ENCODE results near the gene SLC6A18. TPM values are rescaled to one million over a fixed set of nuclear protein-coding genes. Genes with fewer than 3 reads are reported as not detected.
"Not testable (repeated sequence)": the region's sequence is repeated elsewhere in the genome, so short reads cannot be mapped to it uniquely, and the experiment has no call there.

SLC6A18 gene
- total RNA-seq, 2 donors from 2014 or later = not detected

GRCh38 chr5:1227667-1228066, 2.5 kb downstream of the SLC6A18 start:
- no peaks in the 10 kb centered on the region for H3K9me3 ChIP-seq
- no peak for TF ChIP-seq CTCF (IDR thresholded peaks at IDR 0.05)
- TF ChIP-seq POLR2AphosphoS5 (IDR thresholded peaks at IDR 0.05) = peak; percentile 65
- no peak for TF ChIP-seq POLR2A (IDR thresholded peaks at IDR 0.05)
- intact Hi-C loops (cut with DNase I) = no loop called here
- H3K4me3 ChIP-seq = no peak overlapping the region
- peaks cover 14% of the 10 kb centered on the region for H3K27me3 ChIP-seq (replicated peaks; ENCODE audit: insufficient read depth)
- 9% methylated on average over 14 of the region's 14 CpGs for WGBS
- DNase-seq (ENCODE audit: low spot score) = peak; percentile 49
- no peaks in the 10 kb centered on the region for H3K4me1 ChIP-seq (replicated peaks)
- H3K27ac ChIP-seq = no peak overlapping the region
- H3K36me3 ChIP-seq = no peaks in the 10 kb centered on the region

GRCh38 chr5:1228120-1228519, 2.9 kb downstream of the SLC6A18 start:
- no peak overlapping the region for H3K27ac ChIP-seq
- intact Hi-C loops (cut with DNase I) = no loop called here
- no peaks in the 10 kb centered on the region for H3K36me3 ChIP-seq
- no peaks in the 10 kb centered on the region for H3K4me1 ChIP-seq (replicated peaks)
- H3K27me3 ChIP-seq (replicated peaks; ENCODE audit: insufficient read depth) = peaks cover 17% of the 10 kb centered on the region
- H3K9me3 ChIP-seq = no peaks in the 10 kb centered on the region
- 19% methylated on average over 15 of the region's 15 CpGs for WGBS
- no peak for DNase-seq (ENCODE audit: low spot score)
- H3K4me3 ChIP-seq = no peak overlapping the region
- TF ChIP-seq POLR2AphosphoS5 (IDR thresholded peaks at IDR 0.05) (no peak), CTCF (IDR thresholded peaks at IDR 0.05) (no peak), POLR2A (IDR thresholded peaks at IDR 0.05) (no peak)

GRCh38 chr5:1229023-1229422, 3.8 kb downstream of the SLC6A18 start:
- whole genome bisulfite sequencing = 78% methylated on average over 11 of the region's 11 CpGs
- H3K27me3 ChIP-seq (replicated peaks; ENCODE audit: insufficient read depth) = peaks cover 17% of the 10 kb centered on the region
- DNase-seq (ENCODE audit: low spot score); H3K9me3 ChIP-seq; H3K27ac ChIP-seq; intact Hi-C loops (cut with DNase I); H3K4me3 ChIP-seq; H3K36me3 ChIP-seq; H3K4me1 ChIP-seq (replicated peaks): not testable (repeated sequence)

GRCh38 chr5:1229822-1230221, 4.6 kb downstream of the SLC6A18 start:
- no peak for TF ChIP-seq POLR2AphosphoS5 (IDR thresholded peaks at IDR 0.05)
- TF ChIP-seq CTCF (IDR thresholded peaks at IDR 0.05) = no peak
- TF ChIP-seq POLR2A (IDR thresholded peaks at IDR 0.05) = no peak
- intact Hi-C loops (cut with DNase I) = no loop called here
- Histone ChIP-seq H3K4me1 (replicated peaks) (no peaks in the 10 kb centered on the region), H3K4me3 (no peak overlapping the region), H3K27me3 (replicated peaks; ENCODE audit: insufficient read depth) (peaks cover 17% of the 10 kb centered on the region), H3K27ac (no peak overlapping the region), H3K36me3 (no peaks in the 10 kb centered on the region), H3K9me3 (no peaks in the 10 kb centered on the region)
- 21% methylated on average over 7 of the region's 7 CpGs for whole genome bisulfite sequencing
- DNase-seq (ENCODE audit: low spot score) = no peak

- Histone ChIP-seq H3K27ac (no peak overlapping the region), H3K9me3 (no peaks in the 10 kb centered on the region), H3K4me1 (replicated peaks) (no peaks in the 10 kb centered on the region), H3K27me3 (replicated peaks; ENCODE audit: insufficient read depth) (peaks cover 17% of the 10 kb centered on the region), H3K4me3 (no peak overlapping the region), H3K36me3 (no peaks in the 10 kb centered on the region)
- intact Hi-C loops (cut with DNase I) = no loop called here
- TF ChIP-seq POLR2A (IDR thresholded peaks at IDR 0.05) (no peak), CTCF (IDR thresholded peaks at IDR 0.05) (no peak), POLR2AphosphoS5 (IDR thresholded peaks at IDR 0.05) (no peak)
- no peak for DNase-seq (ENCODE audit: low spot score)
- WGBS = 86% methylated on average over 15 of the region's 17 CpGs
These were observed 5.4 kb downstream of the SLC6A18 start for GRCh38 chr5:1230551-1230950.

Measured in prostate gland (tissue), 2 donors.